Measurements from ENCODE around the gene GGTA1.

GGTA1 gene

GRCh38 chr9:121483049-121483448 lies 16.6 kb downstream of the GGTA1 start:
- H3K27ac ChIP-seq (ENCODE audit: low read depth, low read length), result no peak overlapping the region
- H3F3A ChIP-seq (ENCODE audit: control insufficient read depth, insufficient read depth), result no peaks in the 10 kb centered on the region
- peaks cover 14% of the 10 kb centered on the region for H3K27me3 ChIP-seq (ENCODE audit: control insufficient read depth, low read length)
- H3K4me1 ChIP-seq (ENCODE audit: control insufficient read depth, low read length), result peaks cover 7% of the 10 kb centered on the region; the same call in 1 of the 2 replicates
- H3K4me2 ChIP-seq (ENCODE audit: low read length), result no peak overlapping the region
- H3K36me3 ChIP-seq (ENCODE audit: control insufficient read depth, low read length), result no peaks in the 10 kb centered on the region
- no peaks in the 10 kb centered on the region for H3K79me2 ChIP-seq (ENCODE audit: control insufficient read depth, low read length)
- H4K20me1 ChIP-seq (ENCODE audit: control insufficient read depth, insufficient read depth, low read depth, low read length), result no peaks in the 10 kb centered on the region
- no peaks in the 10 kb centered on the region for H3K9me2 ChIP-seq (replicated peaks; ENCODE audit: control insufficient read depth, low read length)
- no peaks in the 10 kb centered on the region for H3K9me3 ChIP-seq (ENCODE audit: control insufficient read depth, insufficient read depth, low read length)
- no peak overlapping the region for H3K4me3 ChIP-seq (ENCODE audit: low read length)
- TF ChIP-seq EZH2phosphoT487 (IDR thresholded peaks at IDR 0.05; ENCODE audit: borderline replicate concordance, low read length), result no peak
- TF ChIP-seq, protein P1, sequence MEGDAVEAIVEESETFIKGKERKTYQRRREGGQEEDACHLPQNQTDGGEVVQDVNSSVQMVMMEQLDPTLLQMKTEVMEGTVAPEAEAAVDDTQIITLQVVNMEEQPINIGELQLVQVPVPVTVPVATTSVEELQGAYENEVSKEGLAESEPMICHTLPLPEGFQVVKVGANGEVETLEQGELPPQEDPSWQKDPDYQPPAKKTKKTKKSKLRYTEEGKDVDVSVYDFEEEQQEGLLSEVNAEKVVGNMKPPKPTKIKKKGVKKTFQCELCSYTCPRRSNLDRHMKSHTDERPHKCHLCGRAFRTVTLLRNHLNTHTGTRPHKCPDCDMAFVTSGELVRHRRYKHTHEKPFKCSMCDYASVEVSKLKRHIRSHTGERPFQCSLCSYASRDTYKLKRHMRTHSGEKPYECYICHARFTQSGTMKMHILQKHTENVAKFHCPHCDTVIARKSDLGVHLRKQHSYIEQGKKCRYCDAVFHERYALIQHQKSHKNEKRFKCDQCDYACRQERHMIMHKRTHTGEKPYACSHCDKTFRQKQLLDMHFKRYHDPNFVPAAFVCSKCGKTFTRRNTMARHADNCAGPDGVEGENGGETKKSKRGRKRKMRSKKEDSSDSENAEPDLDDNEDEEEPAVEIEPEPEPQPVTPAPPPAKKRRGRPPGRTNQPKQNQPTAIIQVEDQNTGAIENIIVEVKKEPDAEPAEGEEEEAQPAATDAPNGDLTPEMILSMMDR (IDR thresholded peaks at IDR 0.05; ENCODE audit: low read depth, low read length, poor library complexity, severe bottlenecking), result no peak

DNA sequence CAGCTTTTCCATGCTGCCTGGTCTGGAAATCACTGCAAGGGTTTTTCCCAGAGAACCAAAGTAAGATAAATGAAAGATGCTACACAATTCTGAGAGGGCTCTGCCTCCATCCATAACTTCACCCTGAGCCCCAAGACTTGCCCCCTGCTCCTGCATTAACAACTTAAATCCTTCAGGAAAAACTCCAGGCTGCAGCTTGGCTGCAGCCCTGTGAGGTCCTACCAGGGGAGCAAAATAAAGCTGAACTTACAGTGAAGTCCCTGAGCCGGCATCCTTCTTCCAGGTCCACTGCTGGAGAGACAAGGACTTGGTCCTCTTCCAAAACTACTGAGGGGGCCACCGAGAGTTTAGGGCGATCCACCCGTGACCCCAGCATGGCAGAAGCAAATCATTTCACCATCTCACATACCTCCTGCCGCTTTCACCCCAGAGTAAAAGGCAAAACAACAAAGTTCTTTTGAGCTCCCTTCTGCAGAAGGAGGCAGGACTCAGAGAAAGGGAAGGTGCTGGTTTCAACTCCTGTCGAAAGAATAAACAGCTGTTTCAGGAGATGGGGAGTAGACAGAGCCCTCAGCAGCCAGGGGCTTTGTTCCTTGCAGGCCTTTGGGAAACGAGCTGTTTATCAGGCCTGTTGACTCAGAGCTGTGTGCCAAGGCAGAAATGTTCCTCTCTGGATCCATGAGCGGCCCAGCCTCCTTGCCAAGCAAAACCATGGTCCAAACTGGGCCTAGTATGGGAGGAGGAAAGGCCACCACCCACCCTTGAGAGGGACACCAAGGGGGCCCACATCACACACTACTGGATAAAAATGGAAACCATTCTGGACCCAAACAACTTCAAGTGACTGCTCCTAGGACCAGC lies 20.6 kb downstream of the GGTA1 start:
- H3K79me2 ChIP-seq (ENCODE audit: control insufficient read depth, low read length), result no peaks in the 10 kb centered on the region
- no peak overlapping the region for H3K27ac ChIP-seq (ENCODE audit: low read depth, low read length)
- no peaks in the 10 kb centered on the region for H3K4me1 ChIP-seq (ENCODE audit: control insufficient read depth, low read length)
- peaks cover 21% of the 10 kb centered on the region for H3K27me3 ChIP-seq (ENCODE audit: control insufficient read depth, low read length)
- H3K9me3 ChIP-seq (ENCODE audit: control insufficient read depth, insufficient read depth, low read length), result no peaks in the 10 kb centered on the region
- H3K9me2 ChIP-seq (replicated peaks; ENCODE audit: control insufficient read depth, low read length), result no peaks in the 10 kb centered on the region
- no peaks in the 10 kb centered on the region for H4K20me1 ChIP-seq (ENCODE audit: control insufficient read depth, insufficient read depth, low read depth, low read length)
- H3K4me3 ChIP-seq (ENCODE audit: low read length), result no peak overlapping the region
- no peak overlapping the region for H3K4me2 ChIP-seq (ENCODE audit: low read length)
- no peaks in the 10 kb centered on the region for H3K36me3 ChIP-seq (ENCODE audit: control insufficient read depth, low read length)
- H3F3A ChIP-seq (ENCODE audit: control insufficient read depth, insufficient read depth), result no peaks in the 10 kb centered on the region
- no peak for TF ChIP-seq EZH2phosphoT487 (IDR thresholded peaks at IDR 0.05; ENCODE audit: borderline replicate concordance, low read length)
- TF ChIP-seq, protein P1 (IDR thresholded peaks at IDR 0.05; ENCODE audit: low read depth, low read length, poor library complexity, severe bottlenecking), result no peak

DNA sequence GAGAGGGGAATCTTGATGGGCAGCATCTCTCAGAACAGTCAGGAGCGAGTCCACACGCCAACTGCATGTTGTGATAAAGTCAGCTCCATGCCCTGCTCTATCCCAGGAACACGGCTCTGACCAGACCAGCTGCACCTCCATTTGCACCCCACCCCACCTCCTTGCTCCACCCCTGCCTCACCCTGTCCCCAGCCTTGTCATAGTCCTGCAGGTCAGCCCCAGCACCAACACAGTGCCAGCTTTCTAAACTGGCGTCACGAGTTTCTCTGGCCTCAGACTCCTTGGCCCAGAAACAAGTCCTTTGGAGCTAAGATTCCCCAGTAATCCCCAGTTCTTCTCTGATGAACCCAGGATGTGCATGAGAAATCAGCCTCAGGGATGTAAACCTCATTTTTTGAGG lies 23.5 kb downstream of the GGTA1 start:
- TF ChIP-seq, protein P1 (IDR thresholded peaks at IDR 0.05; ENCODE audit: low read depth, low read length, poor library complexity, severe bottlenecking), result no peak
- TF ChIP-seq EZH2phosphoT487 (IDR thresholded peaks at IDR 0.05; ENCODE audit: borderline replicate concordance, low read length), result no peak
- no peaks in the 10 kb centered on the region for H3K79me2 ChIP-seq (ENCODE audit: control insufficient read depth, low read length)
- no peaks in the 10 kb centered on the region for H3K4me1 ChIP-seq (ENCODE audit: control insufficient read depth, low read length)
- no peaks in the 10 kb centered on the region for H3K9me2 ChIP-seq (replicated peaks; ENCODE audit: control insufficient read depth, low read length)
- no peak overlapping the region for H3K4me2 ChIP-seq (ENCODE audit: low read length)
- H3K9me3 ChIP-seq (ENCODE audit: control insufficient read depth, insufficient read depth, low read length), result no peaks in the 10 kb centered on the region
- no peaks in the 10 kb centered on the region for H3K36me3 ChIP-seq (ENCODE audit: control insufficient read depth, low read length)
- H3K4me3 ChIP-seq (ENCODE audit: low read length), result no peak overlapping the region
- H3K27me3 ChIP-seq (ENCODE audit: control insufficient read depth, low read length), result peaks cover 28% of the 10 kb centered on the region
- H3F3A ChIP-seq (ENCODE audit: control insufficient read depth, insufficient read depth), result no peaks in the 10 kb centered on the region
- H3K27ac ChIP-seq (ENCODE audit: low read depth, low read length), result no peak overlapping the region
- no peaks in the 10 kb centered on the region for H4K20me1 ChIP-seq (ENCODE audit: control insufficient read depth, insufficient read depth, low read depth, low read length)

All from DOHH2 (cell line).